Trophoblast cell (in vitro differentiated cells and primary cell): ENCODE measurements around the gene CBARP.

Experiments
- DNase-seq, 2 donors: peaks; one replicate each; pipeline ENCODE4 v3.0.0-alpha.2; 2016
- H2AFZ ChIP-seq: 2 replicates; pipeline ENCODE4 v1.6.1; 2013; ENCODE audit warnings: low read length, moderate library complexity, mild to moderate bottlenecking; ENCODE audit not compliant: insufficient read depth, poor library complexity
- H2AK5ac ChIP-seq: 2 replicates; pipeline ENCODE4 v1.6.1; 2013; ENCODE audit warnings: mild to moderate bottlenecking, low read length
- H2BK120ac ChIP-seq: 2 replicates; pipeline ENCODE4 v1.6.1; 2013; ENCODE audit warnings: low read length, mild to moderate bottlenecking, moderate library complexity; ENCODE audit not compliant: insufficient read depth, poor library complexity
- H2BK12ac ChIP-seq: 2 replicates; pipeline ENCODE4 v1.6.1; 2013; ENCODE audit warnings: mild to moderate bottlenecking, low read length, moderate library complexity
- H2BK5ac ChIP-seq: 2 replicates; pipeline ENCODE4 v1.6.1; 2013; ENCODE audit warnings: low read length, low read depth, moderate library complexity, mild to moderate bottlenecking; ENCODE audit not compliant: poor library complexity
- H3K14ac ChIP-seq: 2 replicates; pipeline ENCODE4 v1.6.1; 2013; ENCODE audit warnings: mild to moderate bottlenecking, low read length
- H3K18ac ChIP-seq: 2 replicates; pipeline ENCODE4 v1.6.1; 2013; ENCODE audit warnings: mild to moderate bottlenecking, low read length
- H3K23ac ChIP-seq: 2 replicates; pipeline ENCODE4 v1.6.1; 2013; ENCODE audit warnings: low read length
- H3K27ac ChIP-seq: 2 replicates; pipeline ENCODE4 v1.5.1; 2013; ENCODE audit warnings: low read depth, mild to moderate bottlenecking, inconsistent platforms, low read length, moderate library complexity
- H3K27me3 ChIP-seq: 2 replicates; pipeline ENCODE4 v1.6.1; 2013; ENCODE audit warnings: inconsistent platforms, mild to moderate bottlenecking, low read length, moderate library complexity; ENCODE audit not compliant: insufficient read depth
- H3K36me3 ChIP-seq, 2 experiments: 1 replicate in 1 of 2; 2 replicates in 1 of 2; pipeline ENCODE4 v1.6.1; 2013; ENCODE audit warnings: low read length in 2 of 2, mild to moderate bottlenecking in 2 of 2, moderate library complexity in 1 of 2; ENCODE audit not compliant: insufficient read depth in 2 of 2, control insufficient read depth in 1 of 2
- H3K4ac ChIP-seq: 2 replicates; pipeline ENCODE4 v1.6.1; 2013; ENCODE audit warnings: low read depth, mild to moderate bottlenecking, low read length, moderate library complexity
- H3K4me1 ChIP-seq, 2 experiments: 1 replicate in 1 of 2; 2 replicates in 1 of 2; pipeline ENCODE4 v1.6.1; 2013; ENCODE audit warnings: low read length in 2 of 2, mild to moderate bottlenecking in 2 of 2, moderate library complexity in 1 of 2; ENCODE audit not compliant: insufficient read depth in 2 of 2, control insufficient read depth in 1 of 2
- H3K4me2 ChIP-seq: 2 replicates; pipeline ENCODE4 v1.6.1; 2013; ENCODE audit warnings: inconsistent platforms, mild to moderate bottlenecking, low read length, moderate library complexity
- H3K4me3 ChIP-seq: 2 replicates; pipeline ENCODE4 v1.5.1; 2013; ENCODE audit warnings: mild to moderate bottlenecking, low read depth, low read length, inconsistent platforms
- H3K79me1 ChIP-seq: one replicate; pipeline ENCODE4 v1.6.1; 2013; ENCODE audit warnings: low read length
- H3K79me2 ChIP-seq: 2 replicates; pipeline ENCODE4 v1.6.1; 2013; ENCODE audit warnings: low read length, mild to moderate bottlenecking; ENCODE audit not compliant: control insufficient read depth, insufficient read depth, poor library complexity
- H3K9ac ChIP-seq: 2 replicates; pipeline ENCODE4 v1.6.1; 2013; ENCODE audit warnings: mild to moderate bottlenecking, low read length
- H3K9me3 ChIP-seq: 2 replicates; pipeline ENCODE4 v1.6.1; 2013; ENCODE audit warnings: low read depth, mild to moderate bottlenecking, control low read depth, inconsistent platforms, low read length; ENCODE audit not compliant: insufficient read depth
- H4K12ac ChIP-seq: 2 replicates; pipeline ENCODE4 v1.6.1; 2013; ENCODE audit warnings: low read depth, mild to moderate bottlenecking, low read length, moderate library complexity
- H4K8ac ChIP-seq: 2 replicates; pipeline ENCODE4 v1.6.1; 2013; ENCODE audit warnings: low read depth, mild to moderate bottlenecking, low read length, moderate library complexity
- H4K91ac ChIP-seq: one replicate; pipeline ENCODE4 v1.6.1; 2013; ENCODE audit warnings: low read depth, mild to moderate bottlenecking, low read length, moderate library complexity
- WGBS: extraction: QIAGEN DNeasy Blood & Tissue Kit; methylation state at CpG from one replicate; pipeline ENCODE4 v1.1.7; 2013; ENCODE audit warnings: missing lambda C conversion rate; ENCODE audit not compliant: insufficient read length, insufficient coverage; ENCODE audit errors: extremely low coverage; 5-methylcytosine and 5-hydroxymethylcytosine counted together

Gene CBARP

GRCh38 chr19:1261798-1262622 is 24.2 kb upstream of the CBARP start:
- Histone ChIP-seq H3K9ac (no peak overlapping the region), H4K8ac (peak overlapping the region; percentile 83), H2BK120ac (peak overlapping the region; percentile 65), H4K91ac (peak overlapping the region; percentile 89), H2AK5ac (peak overlapping the region; percentile 72), H3K18ac (peak overlapping the region; percentile 68), H3K27me3 (no peaks in the 10 kb centered on the region), H3K4me1 (peaks cover 48 to 56% of the 10 kb centered on the region in 2 experiments), H3K23ac (no peak overlapping the region), H3K4me3 (no peak overlapping the region), H2BK5ac (peak overlapping the region; percentile 55), H4K12ac (peak overlapping the region; percentile 33), H3K4ac (peak overlapping the region; percentile 68), H2AFZ (peak overlapping the region; percentile 57), H3K27ac (peak overlapping the region; percentile 22), H3K79me2 (peaks cover 5% of the 10 kb centered on the region), H3K14ac (peak overlapping the region; percentile 83), H2BK12ac (peak overlapping the region; percentile 80), H3K9me3 (no peaks in the 10 kb centered on the region), H3K4me2 (peak overlapping the region; percentile 69), H3K36me3 (peaks cover 12 to 16% of the 10 kb centered on the region in 2 experiments), H3K79me1 (peaks cover 41% of the 10 kb centered on the region)
- WGBS, result no CpG with 5 or more reads among the region's 28 CpGs
- DNase-seq, result peak; percentile 42 to 51

GRCh38 chr19:1261538-1261797 is 23.7 kb upstream of the CBARP start:
- Histone ChIP-seq H3K27ac (peak overlapping the region; percentile 22), H3K79me2 (peaks cover 5% of the 10 kb centered on the region), H3K23ac (no peak overlapping the region), H2BK120ac (peak overlapping the region; percentile 65), H2BK5ac (peak overlapping the region; percentile 65), H3K27me3 (no peaks in the 10 kb centered on the region), H4K91ac (peak overlapping the region; percentile 89), H3K14ac (peak overlapping the region; percentile 83), H2AK5ac (peak overlapping the region; percentile 72), H3K18ac (peak overlapping the region; percentile 68), H3K9ac (no peak overlapping the region), H3K79me1 (peaks cover 41% of the 10 kb centered on the region), H3K36me3 (peaks cover 18 to 21% of the 10 kb centered on the region in 2 experiments), H2BK12ac (peak overlapping the region; percentile 80), H4K12ac (peak overlapping the region; percentile 33), H3K4me3 (no peak overlapping the region), H3K4me1 (peaks cover 48 to 56% of the 10 kb centered on the region in 2 experiments), H4K8ac (peak overlapping the region; percentile 83), H3K9me3 (no peaks in the 10 kb centered on the region), H2AFZ (peak overlapping the region; percentile 32), H3K4me2 (peak overlapping the region; percentile 69), H3K4ac (no peak overlapping the region)
- DNase-seq, result no peak
- WGBS, result no CpG with 5 or more reads among the region's 14 CpGs

GRCh38 chr19:1260749-1261537 is 23.1 kb upstream of the CBARP start:
- no peaks in the 10 kb centered on the region for H3K9me3 ChIP-seq
- peak overlapping the region; percentile 39 for H3K9ac ChIP-seq
- peak overlapping the region; percentile 72 for H2AK5ac ChIP-seq
- H4K12ac ChIP-seq, result peak overlapping the region; percentile 33
- H3K4me1 ChIP-seq, result peaks cover 45 to 53% of the 10 kb centered on the region in 2 experiments
- peak overlapping the region; percentile 77 for H3K4me3 ChIP-seq
- DNase-seq, result peak; percentile 97 to 99
- peak overlapping the region; percentile 7 for H3K27ac ChIP-seq
- H3K18ac ChIP-seq, result peak overlapping the region; percentile 68
- H3K23ac ChIP-seq, result no peak overlapping the region
- H2BK5ac ChIP-seq, result peak overlapping the region; percentile 65
- peak overlapping the region; percentile 89 for H4K91ac ChIP-seq
- H3K14ac ChIP-seq, result peak overlapping the region; percentile 83
- H4K8ac ChIP-seq, result peak overlapping the region; percentile 83
- H2BK120ac ChIP-seq, result peak overlapping the region; percentile 65
- H3K79me1 ChIP-seq, result peaks cover 38% of the 10 kb centered on the region
- H2BK12ac ChIP-seq, result peak overlapping the region; percentile 26
- H2AFZ ChIP-seq, result peak overlapping the region; percentile 32
- H3K4me2 ChIP-seq, result peak overlapping the region; percentile 69
- H3K4ac ChIP-seq, result peak overlapping the region; percentile 41
- peaks cover 5% of the 10 kb centered on the region for H3K79me2 ChIP-seq
- H3K27me3 ChIP-seq, result no peaks in the 10 kb centered on the region
- WGBS, result no CpG with 5 or more reads among the region's 83 CpGs
- peaks cover 20 to 24% of the 10 kb centered on the region in 2 experiments for H3K36me3 ChIP-seq

- Histone ChIP-seq H4K91ac (peak overlapping the region; percentile 48), H3K27ac (peak overlapping the region; percentile 58), H3K14ac (peak overlapping the region; percentile 29), H3K18ac (peak overlapping the region; percentile 27), H4K8ac (no peak overlapping the region), H2AFZ (no peak overlapping the region), H2BK5ac (no peak overlapping the region), H3K9me3 (no peaks in the 10 kb centered on the region), H3K79me2 (peaks cover 5% of the 10 kb centered on the region), H2AK5ac (peak overlapping the region; percentile 16), H3K79me1 (peaks cover 33% of the 10 kb centered on the region), H3K23ac (no peak overlapping the region), H3K27me3 (no peaks in the 10 kb centered on the region), H2BK120ac (peak overlapping the region; percentile 14), H4K12ac (peak overlapping the region; percentile 24), H3K4me2 (peak overlapping the region; percentile 55), H3K4ac (no peak overlapping the region), H3K9ac (no peak overlapping the region), H3K36me3 (peaks cover 29 to 33% of the 10 kb centered on the region in 2 experiments), H3K4me1 (peaks cover 40 to 48% of the 10 kb centered on the region in 2 experiments), H2BK12ac (peak overlapping the region; percentile 13), H3K4me3 (no peak overlapping the region)
- DNase-seq, result peak; percentile 55 to 67
- WGBS, result no CpG with 5 or more reads among the region's 33 CpGs
These were observed 22.3 kb upstream of the CBARP start for GRCh38 chr19:1259876-1260748.
